Hematopoietic multipotent progenitor cell (in vitro differentiated cells): Measurements from ENCODE around the gene IYD. TPM values are rescaled to one million over a fixed set of nuclear protein-coding genes. Genes with fewer than 3 reads are reported as not detected.

Experiments used
- DNase-seq, 3 donors: peaks; one replicate each; pipeline ENCODE4 v3.0.0-alpha.2; 2011 to 2015; ENCODE audit warnings: low read depth in 2 of 3, low spot score in 2 of 3
- total RNA-seq: library from RNA; depleted of rRNA; stranded (reverse); fragments of >200 nt; gene quantifications from one replicate; pipeline ENCODE4 v1.2.3, GENCODE V29; 2012

The IYD gene, protein sequence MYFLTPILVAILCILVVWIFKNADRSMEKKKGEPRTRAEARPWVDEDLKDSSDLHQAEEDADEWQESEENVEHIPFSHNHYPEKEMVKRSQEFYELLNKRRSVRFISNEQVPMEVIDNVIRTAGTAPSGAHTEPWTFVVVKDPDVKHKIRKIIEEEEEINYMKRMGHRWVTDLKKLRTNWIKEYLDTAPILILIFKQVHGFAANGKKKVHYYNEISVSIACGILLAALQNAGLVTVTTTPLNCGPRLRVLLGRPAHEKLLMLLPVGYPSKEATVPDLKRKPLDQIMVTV
- total RNA-seq, result under 0.01 TPM

DNA sequence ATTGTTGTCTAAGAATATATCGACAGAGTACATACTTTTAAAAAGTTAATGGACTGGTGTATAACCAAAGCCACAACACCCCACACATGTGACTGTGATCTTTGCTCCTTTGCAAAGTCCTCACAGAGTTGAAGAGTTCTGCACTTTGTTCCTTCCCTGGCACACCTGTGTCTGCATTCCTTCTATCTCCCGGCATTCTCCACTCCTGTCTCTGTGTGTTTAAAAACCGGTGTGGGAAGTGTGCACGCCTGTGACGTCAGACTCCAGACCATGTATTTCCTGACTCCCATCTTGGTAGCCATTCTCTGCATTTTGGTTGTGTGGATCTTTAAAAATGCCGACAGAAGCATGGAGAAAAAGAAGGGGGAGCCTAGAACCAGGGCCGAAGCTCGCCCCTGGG is at the start of gene IYD:
IYD (plus strand) TSS at position 251 of the 400 bp plus-strand sequence; CDS start at position 271, 20 bp downstream.
- no peak for DNase-seq

DNA sequence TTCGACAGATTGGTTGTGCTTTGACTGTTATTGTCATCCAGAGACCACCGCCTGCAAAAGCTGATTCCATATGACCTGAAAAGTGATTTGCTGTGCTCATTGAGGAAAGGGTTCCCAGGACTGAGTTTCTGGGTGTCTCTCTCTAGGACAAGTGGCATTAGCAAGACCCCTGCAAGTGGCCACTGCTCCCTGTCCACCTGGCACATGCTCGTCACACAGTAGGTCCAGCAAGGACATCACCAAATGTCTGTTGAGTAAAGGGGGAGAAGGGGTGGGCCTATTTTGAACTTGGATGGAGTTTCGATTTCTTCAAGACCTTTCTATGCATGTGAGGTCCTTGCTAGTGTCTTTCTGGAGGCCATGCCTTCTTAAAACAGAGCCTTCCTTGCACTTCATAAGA is 48.9 kb upstream of the IYD start:
- no peak for DNase-seq

DNA sequence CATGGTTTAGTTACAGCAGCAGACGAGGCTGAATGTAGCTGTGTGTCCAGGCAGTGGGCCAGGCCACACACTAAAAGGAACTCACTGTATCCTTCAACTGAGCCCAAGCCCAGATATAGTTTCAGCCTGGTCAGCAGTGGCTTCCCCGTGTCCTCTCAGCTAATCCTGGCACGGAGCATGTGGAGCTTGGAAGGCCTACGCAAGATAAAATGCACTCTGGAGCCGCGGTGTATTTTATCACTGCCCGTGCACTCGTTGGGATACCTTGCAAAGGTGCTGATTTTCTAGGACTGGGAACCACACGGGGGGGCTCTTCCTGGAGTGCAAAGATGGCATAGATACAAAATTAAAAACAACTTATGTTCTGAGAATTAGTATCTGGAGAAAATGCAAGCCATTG is 48.4 kb upstream of the IYD start:
- no peak for DNase-seq

DNA sequence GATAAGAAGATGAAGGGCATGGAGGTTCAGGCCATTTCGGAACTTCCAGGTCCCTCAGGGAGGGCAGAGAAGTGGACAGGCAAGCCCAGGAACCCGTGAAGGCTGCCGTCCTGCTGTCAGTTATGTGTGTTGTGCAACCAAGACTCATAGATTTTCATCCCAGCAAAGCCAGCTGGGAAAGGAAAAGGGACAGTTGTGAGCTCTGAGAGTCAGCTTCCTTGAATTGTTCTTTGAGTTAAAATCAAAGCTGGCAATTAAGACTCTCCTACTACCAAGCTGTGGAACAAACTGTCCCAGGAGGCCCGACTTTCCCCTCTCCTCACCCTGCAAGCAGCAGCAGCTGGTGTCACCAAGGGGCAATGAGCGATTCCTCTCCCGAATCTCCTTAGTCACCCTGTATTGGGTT is 46.3 kb upstream of the IYD start:
- no peak for DNase-seq

- DNase-seq, result no peak
Measured at GRCh38 chr6:150323205-150323604, 45.6 kb upstream of the IYD start.

- no peak for DNase-seq
Measured at GRCh38 chr6:150324044-150324443, 44.8 kb upstream of the IYD start.

DNA sequence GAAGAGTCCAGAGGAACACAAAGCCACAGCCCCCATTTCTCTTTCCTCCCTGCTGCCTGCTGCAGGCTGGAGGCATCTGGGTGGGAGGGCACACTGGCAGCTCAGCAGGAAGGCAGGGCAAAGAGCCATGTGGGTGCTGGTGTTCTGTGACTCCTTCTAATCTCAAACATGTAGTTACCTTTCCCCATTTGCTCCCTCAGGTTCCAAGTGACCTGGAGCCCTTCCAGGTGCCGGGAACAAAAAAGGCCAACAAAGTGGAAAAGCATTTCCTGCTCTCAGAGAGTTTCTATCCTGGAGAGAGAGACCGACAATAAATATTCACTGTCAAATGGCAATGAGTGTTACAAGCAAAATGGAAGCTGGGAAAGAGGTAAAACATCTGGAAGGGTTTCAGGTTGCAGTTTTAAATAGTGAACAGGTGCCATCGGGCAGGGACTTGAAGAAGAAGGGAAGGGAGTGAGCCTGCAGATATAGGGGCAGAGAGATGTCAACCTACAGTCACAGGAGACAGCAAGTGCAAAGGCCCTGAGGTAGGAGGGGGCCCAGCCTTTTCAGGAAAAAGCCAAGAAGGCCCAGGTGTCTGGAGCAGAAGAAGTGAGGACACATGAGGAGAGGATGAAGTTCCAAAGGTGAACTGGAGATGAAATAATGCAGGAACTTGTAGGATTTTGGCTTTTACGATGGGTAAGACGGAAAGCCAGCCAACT is 43.6 kb upstream of the IYD start:
- peak in 1 of 3 donors; percentile 51 for DNase-seq

GRCh38 chr6:150327117-150327774 is 41.6 kb upstream of the IYD start:
- DNase-seq, result no peak

GRCh38 chr6:150328744-150329405 is 39.9 kb upstream of the IYD start:
- no peak for DNase-seq

- no peak for DNase-seq
Measured at GRCh38 chr6:150331344-150331743, 37.5 kb upstream of the IYD start.

- DNase-seq, result no peak
Measured at GRCh38 chr6:150332939-150333584, 35.8 kb upstream of the IYD start.

DNA sequence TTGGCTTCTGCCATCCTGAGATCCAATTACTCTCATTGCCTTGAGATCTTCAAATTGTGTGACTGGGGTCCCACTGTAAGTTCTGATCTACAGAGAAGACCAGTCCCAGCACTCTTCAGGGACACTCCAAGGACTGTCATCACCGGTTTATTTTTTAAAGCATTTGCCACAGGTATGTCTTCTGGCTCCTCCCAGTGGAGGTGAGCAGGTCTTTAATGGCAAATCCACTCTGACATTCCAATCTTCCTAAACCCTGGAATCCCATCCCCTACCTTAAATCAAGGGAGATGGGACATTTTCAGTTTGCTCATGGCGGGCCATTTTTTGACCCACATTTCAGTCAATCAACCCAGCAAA is 35.2 kb upstream of the IYD start:
- DNase-seq, result no peak

DNA sequence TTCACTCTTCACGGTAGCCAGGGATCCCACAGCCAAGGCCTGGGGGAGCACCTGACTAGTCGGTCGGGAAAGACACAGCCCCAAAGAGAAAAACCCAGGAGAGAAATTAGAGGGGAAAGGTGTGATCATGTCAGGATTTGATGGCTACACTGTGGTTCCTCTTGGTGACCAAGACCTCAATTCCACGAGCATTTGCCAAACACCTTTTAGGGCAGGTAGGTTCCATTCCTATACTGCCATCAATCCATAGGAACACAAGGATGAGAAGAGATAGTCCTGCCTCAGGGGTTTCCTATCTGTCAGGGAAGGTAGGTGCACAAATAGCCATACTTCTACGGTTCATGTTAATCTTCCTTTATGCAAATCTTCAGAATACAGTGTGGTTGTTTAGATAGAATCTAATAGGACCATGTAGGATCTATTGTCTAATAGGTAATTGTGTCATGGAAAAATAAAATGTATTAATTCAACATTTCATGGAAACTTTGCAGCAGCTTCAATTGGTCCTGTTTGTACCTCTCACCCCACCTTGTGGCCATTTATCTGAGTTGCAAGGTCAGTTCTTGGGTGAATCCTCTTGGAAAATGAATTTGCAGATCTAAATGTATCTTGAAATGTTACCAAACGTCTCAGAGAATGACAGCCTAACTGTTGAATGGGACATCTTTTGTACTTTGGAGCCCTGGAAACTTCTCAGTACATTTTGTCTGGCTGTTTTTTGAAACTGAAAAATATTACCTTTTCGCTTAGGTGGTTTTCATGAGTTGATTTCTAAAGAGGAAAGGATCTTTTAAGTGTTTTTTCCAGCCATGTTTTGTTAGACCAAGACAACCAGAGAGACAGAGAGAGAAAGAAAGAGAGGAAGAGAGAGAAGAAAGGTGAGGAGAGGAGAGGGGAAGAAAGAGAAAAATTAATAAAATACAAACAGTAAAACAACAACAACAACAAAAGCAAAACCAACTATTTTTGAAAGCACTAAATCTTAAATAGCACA is 33.7 kb upstream of the IYD start:
- DNase-seq, result peak in 2 of 3 donors; percentile 60 to 69

DNA sequence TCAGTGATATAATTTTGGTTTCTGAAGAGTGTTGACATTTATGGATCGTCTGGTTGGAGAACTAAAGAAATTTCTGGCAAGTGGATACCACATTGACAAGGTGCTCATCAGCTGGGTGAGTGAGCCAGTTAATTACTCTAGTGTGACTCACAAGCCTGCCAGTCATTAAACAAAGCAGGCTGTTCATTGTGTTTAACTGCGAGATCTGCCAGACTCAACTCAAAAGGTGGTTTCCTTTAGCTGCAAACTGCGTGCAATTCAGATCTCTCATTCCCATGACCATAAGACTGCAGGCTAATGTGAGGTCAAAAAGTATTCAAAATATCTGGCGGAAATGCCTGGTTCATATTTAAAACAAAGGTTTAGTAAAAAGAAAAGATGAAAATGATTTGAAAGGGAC is 32.5 kb upstream of the IYD start:
- DNase-seq, result no peak

- no peak for DNase-seq
Measured at GRCh38 chr6:150336708-150337107, 32.1 kb upstream of the IYD start.

DNA sequence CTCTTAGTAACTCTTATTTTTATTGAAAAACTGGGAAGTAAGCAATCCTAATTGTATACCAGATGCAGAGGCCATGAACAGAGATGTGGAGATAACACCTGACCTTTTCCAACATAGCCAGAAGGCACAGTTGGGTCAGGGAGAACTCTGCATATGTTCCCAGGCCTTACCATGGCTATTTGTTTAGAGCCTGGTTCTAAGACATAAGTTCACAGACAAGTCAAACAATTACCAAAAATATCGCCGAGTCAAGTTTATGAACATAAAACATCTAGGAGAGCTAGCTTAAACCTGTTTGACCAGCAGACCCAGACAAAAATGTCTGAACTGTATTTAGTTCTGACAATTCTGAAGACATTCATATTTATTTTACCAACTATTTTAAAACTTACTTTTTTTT is 26.7 kb upstream of the IYD start:
- DNase-seq, result no peak

GRCh38 chr6:150343434-150343833 is 25.4 kb upstream of the IYD start:
- DNase-seq, result peak in 1 of 3 donors; percentile 35

GRCh38 chr6:150345781-150346180 is 23.0 kb upstream of the IYD start:
- no peak for DNase-seq

DNA sequence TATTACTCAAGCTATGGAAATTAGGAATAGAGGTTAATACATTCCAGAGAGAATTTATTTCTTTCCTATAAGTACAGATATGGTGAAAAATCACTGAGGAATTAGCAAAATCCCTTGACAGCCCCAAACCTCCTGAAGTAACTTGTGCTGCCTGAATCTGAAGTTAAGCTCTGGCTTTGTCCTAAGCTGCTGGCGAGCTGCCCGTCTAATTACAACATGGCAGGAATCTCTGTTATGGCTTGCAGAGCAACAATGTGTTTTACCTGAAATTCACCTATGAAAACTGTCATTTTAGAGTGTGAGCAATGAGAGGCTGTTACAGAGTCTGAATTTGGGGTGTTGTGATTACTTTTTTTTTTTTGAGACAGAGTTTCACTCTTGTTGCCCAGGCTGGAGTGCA is 22.5 kb upstream of the IYD start:
- no peak for DNase-seq

DNA sequence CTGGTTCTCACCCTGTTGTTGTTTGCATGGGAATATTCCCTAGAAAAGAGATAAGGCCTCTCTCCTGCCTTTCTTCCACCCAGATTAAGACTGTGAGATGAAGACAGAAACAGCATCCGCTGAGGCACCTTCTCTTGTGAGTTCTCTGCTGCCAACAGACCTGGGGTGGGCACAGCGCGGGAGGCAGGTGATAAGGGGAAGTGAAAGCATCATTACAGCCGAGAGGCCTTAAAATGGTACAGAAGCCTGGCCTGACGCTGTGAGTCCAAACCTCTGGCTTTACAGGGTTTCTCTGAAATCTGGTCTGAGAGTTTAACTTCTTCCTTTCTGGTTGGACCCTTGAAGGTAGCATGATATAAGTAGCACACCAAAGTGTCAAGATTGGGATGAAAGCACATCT is 21.0 kb upstream of the IYD start:
- no peak for DNase-seq
